CMK (cell line): ENCODE measurements around the gene PNMA6F.
A peak's percentile ranks its signal among the peaks of the same experiment; 100 is the strongest.
"Not testable (repeated sequence)": the region's sequence is repeated elsewhere in the genome, so short reads cannot be mapped to it uniquely, and the experiment has no call there.

ENCODE experiments used
- DNase-seq: peaks from one replicate; pipeline ENCODE4 v3.0.0-alpha.2; 2010; ENCODE audit warnings: low read depth

Gene PNMA6F

DNA sequence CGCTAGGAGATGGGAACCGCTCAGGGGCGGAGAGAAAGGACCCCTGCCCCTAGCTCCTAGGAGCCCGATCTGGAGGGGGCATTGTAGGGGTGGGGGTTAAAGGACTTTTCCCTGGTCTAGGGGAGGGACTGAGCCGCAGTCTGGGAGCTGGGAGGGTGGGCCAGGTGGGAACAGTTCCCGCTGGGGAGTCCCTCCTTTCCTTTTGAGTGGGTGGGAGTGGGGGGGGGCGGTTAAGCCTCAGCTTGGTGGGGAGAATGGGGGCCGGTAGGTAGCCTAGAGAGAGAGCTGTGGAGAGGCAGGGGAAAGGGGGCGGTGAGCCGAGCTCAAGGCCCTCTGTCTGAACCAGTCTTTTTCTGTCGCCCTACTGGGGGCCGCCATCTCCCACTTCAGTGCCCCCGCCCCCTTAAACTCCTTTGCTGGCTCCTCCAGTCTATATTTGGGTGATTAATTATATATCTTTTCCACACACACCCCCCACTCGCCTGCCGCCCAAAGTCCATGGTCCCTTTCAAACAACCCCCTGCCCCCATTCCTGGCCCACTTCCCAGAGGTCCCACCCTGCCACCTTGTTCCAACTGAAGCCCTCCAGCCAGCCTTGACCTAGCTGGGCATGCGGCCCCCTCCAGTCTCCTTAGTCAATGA is 13.2 kb upstream of the PNMA6F start:
- DNase-seq = no peak

DNA sequence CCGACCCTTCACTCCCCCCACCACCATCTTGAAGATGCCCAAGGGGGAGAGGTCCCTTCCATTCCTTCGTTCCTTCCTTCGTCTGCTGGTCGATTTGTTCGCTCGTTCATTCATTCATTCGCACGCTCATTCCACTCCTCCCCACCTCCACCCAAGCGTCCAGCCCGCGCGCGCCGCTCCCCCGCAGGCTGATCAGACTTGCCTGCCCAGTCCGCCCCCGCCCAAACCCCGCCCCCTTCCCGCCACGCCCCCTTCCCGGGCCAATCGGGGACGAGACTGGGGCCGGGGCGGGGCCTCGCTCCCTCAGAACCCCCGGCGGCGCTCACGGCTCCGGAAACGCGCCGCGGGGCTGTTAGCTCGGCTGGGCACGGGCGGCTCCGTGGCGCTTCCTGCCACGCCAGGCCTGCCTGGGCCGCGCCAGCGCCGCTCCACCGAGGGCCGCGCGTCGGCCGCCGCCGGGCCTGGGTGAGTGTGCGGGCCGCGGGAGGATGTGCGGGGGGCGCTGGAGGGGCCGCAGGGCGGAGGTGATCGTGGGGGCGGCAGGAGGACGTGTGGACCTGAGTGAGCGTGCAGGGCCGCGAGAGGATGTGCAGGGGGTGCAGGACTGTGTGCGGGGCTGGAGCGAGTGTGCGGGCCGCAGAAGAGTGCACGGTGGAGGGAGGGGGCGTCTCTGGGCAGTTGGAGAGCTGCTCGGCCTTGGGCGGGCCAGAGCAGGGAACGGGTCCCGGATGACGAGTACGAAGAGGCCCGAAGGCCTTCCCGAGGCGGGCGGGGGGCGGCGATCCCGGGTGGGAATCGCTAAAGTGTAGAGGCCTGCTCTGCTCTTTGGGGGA is 12.5 kb upstream of the PNMA6F start, which contains the start of gene ZNF275:
Gene ZNF275 (plus strand): TSS at position 333 of the 833 bp plus-strand sequence. CDS start 2,527 bp downstream, outside the sequence.
- peak; percentile 39 for DNase-seq

GRCh38 chrX:153333266-153333665 is 11.7 kb upstream of the PNMA6F start:
- no peak for DNase-seq

- DNase-seq = no peak
Observed at GRCh38 chrX:153327561-153327960, 6.0 kb upstream of the PNMA6F start.

DNA sequence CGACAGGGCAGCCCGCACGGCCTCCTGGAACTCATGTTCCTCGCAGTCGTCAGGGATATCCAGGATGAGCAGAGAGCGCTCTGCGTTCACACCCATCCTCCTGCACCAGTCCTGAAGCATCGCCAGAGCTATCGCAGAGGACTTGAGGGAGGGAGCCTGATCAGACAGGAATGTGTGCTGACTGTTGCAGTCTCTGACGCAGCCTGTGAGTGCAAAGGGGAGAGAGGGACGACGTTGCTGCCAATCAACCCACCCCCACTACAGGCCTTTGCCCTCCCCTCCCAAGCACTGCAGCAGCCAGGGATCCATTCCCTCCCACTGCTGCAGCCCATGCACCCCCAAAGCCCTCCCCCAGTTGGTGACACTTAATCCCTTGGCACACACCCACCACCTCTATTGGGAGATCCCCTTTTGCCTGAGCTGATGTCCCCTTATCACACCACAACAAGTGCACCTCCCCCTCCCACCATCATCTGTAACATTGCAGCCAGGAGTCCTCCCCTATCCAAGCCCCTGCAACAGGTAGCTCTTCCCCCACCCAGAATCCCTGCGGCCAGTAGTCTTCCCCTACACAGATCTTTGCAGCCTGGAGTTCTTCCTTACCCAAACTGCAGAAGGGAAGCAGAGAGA is 897 bp downstream of the PNMA6F start:
- DNase-seq = no peak

GRCh38 chrX:153320047-153320443 is 1.5 kb downstream of the PNMA6F start:
- not testable (repeated sequence) for DNase-seq

- DNase-seq = no peak
Observed at GRCh38 chrX:153319295-153320046, 2.1 kb downstream of the PNMA6F start.

DNA sequence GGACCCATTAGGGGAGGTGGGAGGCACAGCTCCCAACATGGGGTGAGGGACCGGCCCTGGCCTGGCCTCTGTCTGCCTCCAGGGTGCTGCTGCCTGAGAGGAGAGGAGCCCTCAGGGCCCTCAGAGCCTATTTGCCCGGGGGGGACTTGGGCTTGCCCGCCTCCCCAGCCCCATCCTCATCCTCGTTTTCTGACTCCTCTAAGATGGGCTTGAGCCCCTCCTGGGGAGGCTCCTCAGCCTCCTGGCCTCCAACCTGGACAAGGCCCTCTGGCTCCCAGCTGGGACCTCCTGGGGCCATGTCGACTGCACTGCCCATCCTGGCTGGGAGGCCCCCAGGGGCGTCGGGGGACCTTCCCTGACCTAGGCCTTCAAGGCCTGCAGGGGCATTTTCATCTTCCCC is 2.8 kb downstream of the PNMA6F start:
- no peak for DNase-seq

DNA sequence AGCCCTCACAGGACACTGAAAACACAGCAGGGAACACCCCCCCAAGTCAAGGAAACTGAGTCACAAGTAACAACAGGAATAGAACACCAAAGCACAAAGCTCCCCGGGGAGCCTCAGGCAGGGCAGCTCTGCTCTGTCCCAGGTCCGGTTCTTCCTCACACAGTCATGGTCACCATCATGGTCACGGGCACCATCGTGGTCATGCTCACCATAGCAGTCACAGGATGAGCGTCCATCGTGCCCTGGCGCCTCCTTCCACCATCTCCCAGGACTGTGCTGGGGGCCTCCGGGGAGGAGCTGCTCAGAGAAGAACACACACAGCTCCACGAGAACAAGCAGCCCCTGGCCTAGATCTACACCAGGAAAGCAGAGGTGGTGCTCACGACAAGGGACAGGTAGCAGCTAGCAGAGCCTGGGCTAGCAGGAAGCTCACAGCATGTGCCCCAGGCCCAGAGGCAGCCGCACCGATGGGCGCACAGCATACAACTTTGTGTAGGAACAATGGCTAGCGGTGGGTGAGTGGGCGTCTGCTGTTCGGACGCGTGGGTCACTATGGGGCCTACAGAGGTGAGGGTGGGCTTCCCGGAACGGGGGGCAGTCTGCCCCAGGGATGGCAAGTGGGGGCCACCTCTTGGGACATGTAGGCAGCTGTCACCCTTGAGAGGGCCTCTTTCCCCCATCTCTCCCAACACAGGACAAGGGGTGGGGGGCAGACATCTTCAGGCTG is 3.4 kb downstream of the PNMA6F start:
- no peak for DNase-seq

GRCh38 chrX:153317306-153317705 is 4.3 kb downstream of the PNMA6F start:
- no peak for DNase-seq

DNA sequence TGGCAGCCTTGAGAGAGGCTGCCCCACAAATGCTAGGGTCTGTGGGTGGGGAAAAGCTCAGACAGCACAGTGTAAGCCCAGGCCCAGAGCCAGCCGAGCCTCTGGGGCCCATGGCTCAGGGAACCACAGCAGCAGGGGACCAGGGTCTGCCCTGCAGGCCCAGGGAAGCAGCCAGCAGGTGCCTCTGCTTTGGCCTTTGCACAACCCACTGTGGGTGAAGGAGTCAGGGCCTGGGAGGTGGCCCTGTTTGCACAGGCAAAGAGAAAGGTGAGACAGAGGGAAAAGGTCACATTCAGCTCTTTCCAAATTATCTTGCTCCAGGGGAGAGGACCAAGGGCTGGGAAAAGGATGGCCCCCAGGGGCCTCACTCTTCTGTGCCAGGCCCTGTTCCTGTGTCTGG is 8.7 kb downstream of the PNMA6F start:
- no peak for DNase-seq

DNA sequence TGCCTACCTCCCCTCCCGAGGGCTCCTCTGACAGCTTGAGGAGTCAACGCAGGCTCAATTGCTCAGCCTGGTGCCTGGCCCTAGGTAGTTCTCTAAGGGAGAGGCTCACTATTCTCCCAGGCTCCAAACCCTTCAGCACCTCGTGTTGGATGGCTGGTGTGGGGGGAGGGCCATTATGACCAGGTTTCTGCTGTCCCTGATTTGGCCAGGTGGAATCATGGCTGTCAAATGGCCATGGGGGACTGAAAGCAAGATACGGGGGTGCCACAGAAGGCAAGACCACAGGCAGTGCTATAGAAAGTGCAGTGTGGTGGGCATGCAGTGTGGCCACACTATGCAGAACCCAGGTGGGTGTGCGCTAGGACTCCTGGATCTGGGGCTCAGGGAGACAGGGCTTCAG is 9.5 kb downstream of the PNMA6F start:
- DNase-seq = no peak

- no peak for DNase-seq
Observed at GRCh38 chrX:153310901-153311300, 10.7 kb downstream of the PNMA6F start.

DNA sequence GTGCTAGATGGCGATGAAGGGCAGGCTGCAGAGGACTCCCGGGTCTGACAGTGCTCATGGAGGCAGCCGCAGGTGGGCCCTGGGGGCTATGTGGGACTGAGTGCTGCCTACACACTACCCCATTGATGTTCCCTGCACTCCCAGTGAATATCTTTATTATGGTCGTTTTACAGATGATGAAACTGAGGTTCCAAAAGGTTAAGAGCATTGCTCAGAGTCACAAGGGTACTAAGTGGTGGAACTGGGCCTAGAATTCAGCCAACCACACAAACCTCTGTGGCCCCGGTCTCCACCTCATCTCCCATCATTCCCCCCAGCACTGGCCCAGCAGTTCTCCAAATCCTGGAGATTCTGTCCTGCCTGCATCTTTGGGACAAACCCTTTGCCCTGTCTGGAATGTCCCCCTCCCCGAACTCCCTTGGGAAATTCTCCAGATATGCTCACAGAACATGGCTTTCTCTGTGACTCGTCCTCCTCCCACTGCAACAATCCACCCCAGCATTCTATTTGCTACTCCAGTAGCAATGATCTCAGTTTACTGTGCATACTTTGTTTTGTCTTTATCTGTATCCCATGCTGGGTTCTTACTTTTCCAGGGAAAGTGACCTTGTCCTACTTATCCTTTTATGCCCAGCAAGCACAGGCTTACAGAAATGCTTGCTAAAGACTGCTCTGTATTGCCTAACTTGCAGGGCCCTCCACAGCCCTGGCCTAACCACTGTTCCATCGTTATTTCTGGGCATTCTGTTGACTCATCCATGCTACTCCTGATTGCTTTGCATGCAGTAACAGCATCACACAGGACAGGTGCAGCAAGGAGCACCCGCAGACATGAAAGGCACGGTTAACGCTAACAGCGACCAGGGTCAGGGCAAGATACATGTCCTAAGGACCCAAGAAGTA is 14.0 kb downstream of the PNMA6F start:
- no peak for DNase-seq

DNA sequence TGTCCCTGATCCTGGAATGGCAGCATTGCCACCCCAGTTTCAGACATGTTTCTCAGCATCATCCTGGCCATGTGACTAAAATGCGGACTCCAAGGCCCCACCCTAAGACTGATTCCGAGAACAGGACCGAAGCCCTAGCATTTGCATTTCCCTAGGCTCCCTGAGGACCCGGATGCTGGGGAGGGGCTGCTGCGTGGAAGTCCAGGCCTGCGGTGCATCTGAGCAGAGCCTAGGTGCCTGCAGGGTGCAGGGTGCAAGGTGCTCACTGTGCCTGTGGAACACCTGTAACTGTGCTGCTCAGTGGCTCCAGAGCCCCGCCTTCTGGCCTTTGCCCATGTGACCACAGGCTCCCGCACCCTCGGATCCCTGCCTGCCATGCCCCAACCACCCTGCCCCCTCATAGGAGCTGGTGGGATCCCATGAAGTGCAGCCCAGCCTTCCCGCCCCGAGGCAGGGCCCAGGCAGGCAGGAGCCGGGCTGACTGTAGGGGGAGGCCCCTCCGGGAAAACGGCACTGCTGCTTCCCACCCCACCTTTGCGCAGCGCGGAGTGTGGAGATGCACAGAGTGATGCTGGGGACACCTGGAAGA is 14.9 kb downstream of the PNMA6F start:
- DNase-seq = no peak

- DNase-seq = no peak
Observed at GRCh38 chrX:153305972-153306371, 15.6 kb downstream of the PNMA6F start.

DNA sequence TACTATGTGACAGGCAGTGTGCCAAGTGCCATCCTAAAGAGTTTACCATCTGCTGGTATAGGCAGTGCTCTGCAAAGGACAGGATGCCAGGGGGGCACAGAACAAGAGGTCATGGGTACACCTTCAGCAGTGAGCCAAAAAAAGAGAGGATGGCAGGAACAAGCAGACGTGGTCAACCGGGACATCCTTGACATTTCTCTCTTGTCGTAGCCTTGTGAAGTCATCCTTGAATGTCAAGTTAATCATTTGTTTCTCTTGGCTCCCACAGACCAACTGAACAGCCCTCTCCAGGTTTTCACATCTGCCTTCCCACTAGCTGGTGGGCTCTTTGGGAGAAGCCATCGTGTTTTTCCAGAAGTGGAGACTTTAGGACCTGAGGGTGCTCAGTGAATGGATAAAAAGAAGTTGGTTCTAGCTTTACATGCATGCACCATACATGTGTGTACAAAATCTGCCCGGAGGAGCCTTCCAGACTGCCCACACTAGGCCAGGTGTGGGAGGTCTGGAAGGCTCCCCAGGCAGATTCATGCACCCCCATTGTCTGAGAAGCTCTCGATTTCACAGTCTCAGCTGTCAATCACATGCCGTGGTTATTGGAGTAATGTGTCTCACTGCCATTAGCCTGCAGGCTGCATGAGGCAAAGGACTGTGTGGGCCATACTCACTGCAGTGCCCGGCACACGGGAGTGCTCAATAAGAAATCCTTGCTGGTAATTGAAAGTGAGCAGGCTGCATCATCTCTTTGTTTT is 16.4 kb downstream of the PNMA6F start:
- no peak for DNase-seq

- DNase-seq = no peak
Observed at GRCh38 chrX:153303276-153304262, 18.0 kb downstream of the PNMA6F start.
